GM12878 (cell line): ENCODE data around the gene TNFAIP3. TPM values are rescaled to one million over a fixed set of nuclear protein-coding genes. Genes with fewer than 3 reads are reported as not detected.

ENCODE experiments used
- CBX3 ChIP-seq: fragments of 200-600 bp; sonication (generic); IDR thresholded peaks from 2 replicates; pipeline ENCODE4 v1.6.1; 2016; ENCODE audit warnings: low read depth, borderline replicate concordance
- CHD4 ChIP-seq: fragments of 200-600 bp; sonication (generic); IDR thresholded peaks from 2 replicates; pipeline ENCODE4 v1.6.1; 2016; ENCODE audit warnings: mild to moderate bottlenecking
- EED ChIP-seq: sonication (generic); IDR thresholded peaks from 2 replicates; pipeline ENCODE4 v1.6.1; 2016; ENCODE audit warnings: antibody characterized with exemption, low read depth
- ETV6 ChIP-seq, 2 experiments: fragments of 450-650 bp in 1 of 2; IDR thresholded peaks in 1 of 2; conservative IDR thresholded peaks in 1 of 2; 2 replicates each; pipeline ENCODE4 v1.6.1; 2014; ENCODE audit warnings: antibody characterized with exemption in 1 of 2, borderline replicate concordance in 1 of 2, low read depth in 1 of 2, mild to moderate bottlenecking in 1 of 2, moderate library complexity in 1 of 2
- GABPA ChIP-seq: IDR thresholded peaks from 2 replicates; pipeline ENCODE4 v1.6.1; 2014; ENCODE audit warnings: antibody characterized with exemption, low read depth, mild to moderate bottlenecking, inconsistent platforms
- GATAD2B ChIP-seq: fragments of 450-650 bp; conservative IDR thresholded peaks from 2 replicates; pipeline ENCODE4 v1.6.1; 2017; ENCODE audit warnings: low read depth, mild to moderate bottlenecking, moderate library complexity
- IKZF1 ChIP-seq: fragments of 450-650 bp; conservative IDR thresholded peaks from 2 replicates; pipeline ENCODE4 v1.6.1; 2017; ENCODE audit warnings: antibody characterized with exemption, mild to moderate bottlenecking
- JUNB ChIP-seq: IDR thresholded peaks from 2 replicates; pipeline ENCODE4 v1.6.1; 2016; ENCODE audit warnings: antibody characterized with exemption, mild to moderate bottlenecking
- MEF2B ChIP-seq: fragments of 450-650 bp; IDR thresholded peaks from 2 replicates; pipeline ENCODE4 v1.6.1; 2018; ENCODE audit warnings: mild to moderate bottlenecking, moderate library complexity; ENCODE audit not compliant: partially characterized antibody, poor library complexity, severe bottlenecking
- NFYA ChIP-seq: IDR thresholded peaks from 2 replicates; pipeline ENCODE4 v1.6.1; 2011; ENCODE audit warnings: low read depth, mild to moderate bottlenecking, low read length, improper control_type of control experiment, borderline replicate concordance
- RAD21 ChIP-seq: IDR thresholded peaks from 2 replicates; pipeline ENCODE4 v1.6.1; 2011; ENCODE audit warnings: mild to moderate bottlenecking, low read depth, low read length, moderate library complexity; ENCODE audit not compliant: insufficient read depth
- RAD51 ChIP-seq: fragments of 450-650 bp; IDR thresholded peaks from 2 replicates; pipeline ENCODE4 v1.6.1; 2016; ENCODE audit warnings: moderate library complexity, mild to moderate bottlenecking, inconsistent platforms
- WRNIP1 ChIP-seq: IDR thresholded peaks from 2 replicates; pipeline ENCODE4 v1.6.1; 2011; ENCODE audit warnings: low read depth, low read length, improper control_type of control experiment, borderline replicate concordance
- ZBED1 ChIP-seq: IDR thresholded peaks from 2 replicates; pipeline ENCODE4 v1.6.1; 2016; ENCODE audit warnings: borderline replicate concordance
- ZNF24 ChIP-seq: fragments of 450-650 bp; IDR thresholded peaks from 2 replicates; pipeline ENCODE4 v1.6.1; 2017; ENCODE audit warnings: antibody characterized with exemption, mild to moderate bottlenecking
- ZSCAN29 ChIP-seq: fragments of 450-650 bp; IDR thresholded peaks from 2 replicates; pipeline ENCODE4 v1.6.1; 2017; ENCODE audit warnings: mild to moderate bottlenecking, moderate library complexity
- polyA plus RNA-seq, 11 experiments: library from polyadenylated mRNA; depleted of rRNA in 4 of 11; unstranded in 6 of 11; stranded (reverse) in 5 of 11; fragments of >200 nt; fragmentation: Nextera tagmentation in 4 of 11; fragmentation: Illumina TruSeq in 1 of 11; extraction: Ambion mirVana in 4 of 11; extraction: Trizol in 1 of 11; gene quantifications; 1 replicate in 1 of 11; 2 replicates in 10 of 11; pipeline versions ENCODE4 v1.2.1 to v1.2.3, GENCODE V29; 2011 to 2016; ENCODE audit warnings: inconsistent platforms in 2 of 11, missing spikeins in 2 of 11, low read depth in 1 of 11
- total RNA-seq, 4 experiments: library from RNA; depleted of rRNA in 3 of 4; stranded (reverse); fragments of >200 nt in 3 of 4; fragmentation: Illumina TruSeq in 1 of 4; extraction: Trizol in 1 of 4; gene quantifications; 2 replicates each; pipeline versions ENCODE4 v1.2.1 to v1.2.3, GENCODE V29; 2013 to 2021
- TF ChIP-seq, protein P1 (sequence below): fragments of 450-650 bp; IDR thresholded peaks from 2 replicates; pipeline ENCODE4 v1.6.1; 2016; ENCODE audit warnings: mild to moderate bottlenecking
- TF ChIP-seq, protein P2 (sequence below): IDR thresholded peaks from 2 replicates; pipeline ENCODE4 v1.6.1; 2011; ENCODE audit warnings: borderline replicate concordance, low read depth, mild to moderate bottlenecking, moderate library complexity, mixed read lengths, low read length; ENCODE audit not compliant: insufficient read depth; ENCODE audit errors: extremely low read length
- TF ChIP-seq, protein P3 (sequence below): fragments of 450-650 bp; IDR thresholded peaks from 2 replicates; pipeline ENCODE4 v1.6.1; 2017; ENCODE audit warnings: borderline replicate concordance
- TF ChIP-seq, protein P4 (sequence below): fragments of 450-650 bp; IDR thresholded peaks from 2 replicates; pipeline ENCODE4 v1.6.1; 2017; ENCODE audit warnings: mild to moderate bottlenecking, moderate library complexity
- TF ChIP-seq, protein P5 (sequence below): IDR thresholded peaks from 2 replicates; pipeline ENCODE4 v1.6.1; 2012; ENCODE audit warnings: low read depth, low read length, improper control_type of control experiment

Gene TNFAIP3
- total and polyA plus RNA-seq, 10 of the 15 experiments (the other 5 are each of a cell fraction or from before 2014, with no cell fraction given) = 18.0 to 350 (median 127) TPM

DNA sequence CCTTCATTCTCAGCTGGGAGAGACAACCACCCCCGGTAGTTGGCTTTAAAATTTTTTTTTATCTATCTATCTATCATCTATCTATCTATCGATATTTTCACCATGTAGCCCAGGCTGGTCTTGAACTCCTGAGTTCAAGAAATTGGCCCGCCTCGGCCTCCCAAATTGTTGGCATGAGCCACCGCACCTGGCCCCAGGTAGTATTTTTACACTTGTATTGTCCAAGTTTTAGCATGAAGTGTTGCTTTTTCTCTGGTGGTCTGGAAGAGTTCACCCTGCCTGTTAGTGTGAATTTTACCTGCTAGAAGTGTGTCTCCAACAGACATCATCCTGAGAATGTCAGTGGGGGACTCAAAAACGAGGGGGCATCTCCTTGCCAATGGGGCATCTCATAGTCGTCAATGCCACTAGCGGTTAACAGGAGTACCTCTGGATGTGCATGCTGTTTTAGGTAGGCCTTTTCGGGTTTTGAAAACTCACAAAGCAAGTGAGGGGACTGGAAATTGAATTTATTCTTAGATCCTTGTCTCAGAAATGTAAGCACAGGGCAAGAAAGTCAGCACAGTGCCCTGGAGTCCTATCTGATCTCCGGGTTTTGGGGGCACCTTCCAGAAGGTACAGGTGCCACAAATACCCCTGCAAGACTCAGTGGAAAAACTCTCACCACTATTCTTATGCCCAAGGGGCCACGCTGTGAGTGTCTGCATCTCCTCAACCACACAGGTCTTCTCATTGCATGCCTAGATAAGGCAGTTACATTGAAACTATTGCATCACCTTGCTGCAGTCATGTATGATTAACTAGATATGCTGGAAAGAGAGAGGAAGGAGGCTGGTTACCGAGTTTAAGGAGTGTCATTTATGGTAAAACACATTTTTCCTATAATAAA is 37.1 kb downstream of the TNFAIP3 start (continued):
- TF ChIP-seq, protein P1, sequence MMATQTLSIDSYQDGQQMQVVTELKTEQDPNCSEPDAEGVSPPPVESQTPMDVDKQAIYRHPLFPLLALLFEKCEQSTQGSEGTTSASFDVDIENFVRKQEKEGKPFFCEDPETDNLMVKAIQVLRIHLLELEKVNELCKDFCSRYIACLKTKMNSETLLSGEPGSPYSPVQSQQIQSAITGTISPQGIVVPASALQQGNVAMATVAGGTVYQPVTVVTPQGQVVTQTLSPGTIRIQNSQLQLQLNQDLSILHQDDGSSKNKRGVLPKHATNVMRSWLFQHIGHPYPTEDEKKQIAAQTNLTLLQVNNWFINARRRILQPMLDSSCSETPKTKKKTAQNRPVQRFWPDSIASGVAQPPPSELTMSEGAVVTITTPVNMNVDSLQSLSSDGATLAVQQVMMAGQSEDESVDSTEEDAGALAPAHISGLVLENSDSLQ = peak; percentile 32
- TF ChIP-seq IKZF1 (peak; percentile 88), ZNF24 (peak; percentile 70; the same call in 1 of the 2 replicates), GABPA (peak; percentile 22; the same call in 1 of the 2 replicates), WRNIP1 (no peak), CBX3 (no peak), CHD4 (no peak), JUNB (no peak; the same call in 1 of the 2 replicates), NFYA (no peak), RAD21 (peak; percentile 22; the same call in 1 of the 2 replicates), ETV6 (conservative IDR thresholded peaks at IDR 0.05 in 1 of 2, IDR thresholded peaks at IDR 0.05 in 1 of 2; ENCODE audit: borderline replicate concordance in 1 of 2, low read depth in 1 of 2) (peak in 1 of 2 experiments; percentile 58; a peak in 2 of 4 replicates), RAD51 (no peak), ZSCAN29 (no peak), GATAD2B (0 out of 2 replicates have a peak, but pooled peaks have one; percentile 47), MEF2B (peak; percentile 93), ZBED1 (peak; percentile 81; the same call in 1 of the 2 replicates), EED (peak; percentile 71; the same call in 1 of the 2 replicates)
- TF ChIP-seq, protein P2, sequence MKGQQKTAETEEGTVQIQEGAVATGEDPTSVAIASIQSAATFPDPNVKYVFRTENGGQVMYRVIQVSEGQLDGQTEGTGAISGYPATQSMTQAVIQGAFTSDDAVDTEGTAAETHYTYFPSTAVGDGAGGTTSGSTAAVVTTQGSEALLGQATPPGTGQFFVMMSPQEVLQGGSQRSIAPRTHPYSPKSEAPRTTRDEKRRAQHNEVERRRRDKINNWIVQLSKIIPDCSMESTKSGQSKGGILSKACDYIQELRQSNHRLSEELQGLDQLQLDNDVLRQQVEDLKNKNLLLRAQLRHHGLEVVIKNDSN = no peak
- TF ChIP-seq, protein P3, sequence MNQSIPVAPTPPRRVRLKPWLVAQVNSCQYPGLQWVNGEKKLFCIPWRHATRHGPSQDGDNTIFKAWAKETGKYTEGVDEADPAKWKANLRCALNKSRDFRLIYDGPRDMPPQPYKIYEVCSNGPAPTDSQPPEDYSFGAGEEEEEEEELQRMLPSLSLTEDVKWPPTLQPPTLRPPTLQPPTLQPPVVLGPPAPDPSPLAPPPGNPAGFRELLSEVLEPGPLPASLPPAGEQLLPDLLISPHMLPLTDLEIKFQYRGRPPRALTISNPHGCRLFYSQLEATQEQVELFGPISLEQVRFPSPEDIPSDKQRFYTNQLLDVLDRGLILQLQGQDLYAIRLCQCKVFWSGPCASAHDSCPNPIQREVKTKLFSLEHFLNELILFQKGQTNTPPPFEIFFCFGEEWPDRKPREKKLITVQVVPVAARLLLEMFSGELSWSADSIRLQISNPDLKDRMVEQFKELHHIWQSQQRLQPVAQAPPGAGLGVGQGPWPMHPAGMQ = no peak
- TF ChIP-seq, protein P4, sequence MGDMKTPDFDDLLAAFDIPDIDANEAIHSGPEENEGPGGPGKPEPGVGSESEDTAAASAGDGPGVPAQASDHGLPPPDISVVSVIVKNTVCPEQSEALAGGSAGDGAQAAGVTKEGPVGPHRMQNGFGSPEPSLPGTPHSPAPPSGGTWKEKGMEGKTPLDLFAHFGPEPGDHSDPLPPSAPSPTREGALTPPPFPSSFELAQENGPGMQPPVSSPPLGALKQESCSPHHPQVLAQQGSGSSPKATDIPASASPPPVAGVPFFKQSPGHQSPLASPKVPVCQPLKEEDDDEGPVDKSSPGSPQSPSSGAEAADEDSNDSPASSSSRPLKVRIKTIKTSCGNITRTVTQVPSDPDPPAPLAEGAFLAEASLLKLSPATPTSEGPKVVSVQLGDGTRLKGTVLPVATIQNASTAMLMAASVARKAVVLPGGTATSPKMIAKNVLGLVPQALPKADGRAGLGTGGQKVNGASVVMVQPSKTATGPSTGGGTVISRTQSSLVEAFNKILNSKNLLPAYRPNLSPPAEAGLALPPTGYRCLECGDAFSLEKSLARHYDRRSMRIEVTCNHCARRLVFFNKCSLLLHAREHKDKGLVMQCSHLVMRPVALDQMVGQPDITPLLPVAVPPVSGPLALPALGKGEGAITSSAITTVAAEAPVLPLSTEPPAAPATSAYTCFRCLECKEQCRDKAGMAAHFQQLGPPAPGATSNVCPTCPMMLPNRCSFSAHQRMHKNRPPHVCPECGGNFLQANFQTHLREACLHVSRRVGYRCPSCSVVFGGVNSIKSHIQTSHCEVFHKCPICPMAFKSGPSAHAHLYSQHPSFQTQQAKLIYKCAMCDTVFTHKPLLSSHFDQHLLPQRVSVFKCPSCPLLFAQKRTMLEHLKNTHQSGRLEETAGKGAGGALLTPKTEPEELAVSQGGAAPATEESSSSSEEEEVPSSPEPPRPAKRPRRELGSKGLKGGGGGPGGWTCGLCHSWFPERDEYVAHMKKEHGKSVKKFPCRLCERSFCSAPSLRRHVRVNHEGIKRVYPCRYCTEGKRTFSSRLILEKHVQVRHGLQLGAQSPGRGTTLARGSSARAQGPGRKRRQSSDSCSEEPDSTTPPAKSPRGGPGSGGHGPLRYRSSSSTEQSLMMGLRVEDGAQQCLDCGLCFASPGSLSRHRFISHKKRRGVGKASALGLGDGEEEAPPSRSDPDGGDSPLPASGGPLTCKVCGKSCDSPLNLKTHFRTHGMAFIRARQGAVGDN = peak; percentile 63
- TF ChIP-seq, protein P5, sequence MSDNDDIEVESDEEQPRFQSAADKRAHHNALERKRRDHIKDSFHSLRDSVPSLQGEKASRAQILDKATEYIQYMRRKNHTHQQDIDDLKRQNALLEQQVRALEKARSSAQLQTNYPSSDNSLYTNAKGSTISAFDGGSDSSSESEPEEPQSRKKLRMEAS = no peak
